ENCODE measurements around the gene TRIM54.

TRIM54 gene

DNA sequence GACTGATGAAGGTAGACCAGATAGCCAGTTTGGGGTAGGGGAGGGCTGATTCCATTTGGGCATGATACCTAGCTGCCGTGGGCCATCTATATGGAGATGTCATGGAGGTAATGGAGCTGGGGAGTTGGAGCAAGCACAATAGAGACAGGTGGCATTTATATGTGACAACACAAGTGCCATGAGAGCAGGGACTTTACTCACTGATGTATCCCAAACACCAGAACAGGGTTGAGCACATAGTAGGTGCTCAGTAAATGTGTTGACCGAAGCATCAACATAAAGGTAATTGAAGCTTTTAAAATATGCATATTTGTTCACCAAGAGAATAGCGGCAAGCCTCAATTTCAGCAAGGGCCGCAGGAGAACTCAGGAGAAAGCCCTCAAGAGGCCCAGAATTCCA is 34.3 kb upstream of the TRIM54 start:
- in situ Hi-C loops (cut with MboI; ENCODE audit: low sequenced_read_pairs, unreplicated experiment) = no loop called here
- TF ChIP-seq, protein P1, sequence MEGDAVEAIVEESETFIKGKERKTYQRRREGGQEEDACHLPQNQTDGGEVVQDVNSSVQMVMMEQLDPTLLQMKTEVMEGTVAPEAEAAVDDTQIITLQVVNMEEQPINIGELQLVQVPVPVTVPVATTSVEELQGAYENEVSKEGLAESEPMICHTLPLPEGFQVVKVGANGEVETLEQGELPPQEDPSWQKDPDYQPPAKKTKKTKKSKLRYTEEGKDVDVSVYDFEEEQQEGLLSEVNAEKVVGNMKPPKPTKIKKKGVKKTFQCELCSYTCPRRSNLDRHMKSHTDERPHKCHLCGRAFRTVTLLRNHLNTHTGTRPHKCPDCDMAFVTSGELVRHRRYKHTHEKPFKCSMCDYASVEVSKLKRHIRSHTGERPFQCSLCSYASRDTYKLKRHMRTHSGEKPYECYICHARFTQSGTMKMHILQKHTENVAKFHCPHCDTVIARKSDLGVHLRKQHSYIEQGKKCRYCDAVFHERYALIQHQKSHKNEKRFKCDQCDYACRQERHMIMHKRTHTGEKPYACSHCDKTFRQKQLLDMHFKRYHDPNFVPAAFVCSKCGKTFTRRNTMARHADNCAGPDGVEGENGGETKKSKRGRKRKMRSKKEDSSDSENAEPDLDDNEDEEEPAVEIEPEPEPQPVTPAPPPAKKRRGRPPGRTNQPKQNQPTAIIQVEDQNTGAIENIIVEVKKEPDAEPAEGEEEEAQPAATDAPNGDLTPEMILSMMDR (IDR thresholded peaks at IDR 0.05; ENCODE audit: borderline replicate concordance, control extremely low read depth, extremely low read depth, insufficient read depth, missing control alignments) = no peak
- DNase-seq (ENCODE audit: low spot score) = no peak

DNA sequence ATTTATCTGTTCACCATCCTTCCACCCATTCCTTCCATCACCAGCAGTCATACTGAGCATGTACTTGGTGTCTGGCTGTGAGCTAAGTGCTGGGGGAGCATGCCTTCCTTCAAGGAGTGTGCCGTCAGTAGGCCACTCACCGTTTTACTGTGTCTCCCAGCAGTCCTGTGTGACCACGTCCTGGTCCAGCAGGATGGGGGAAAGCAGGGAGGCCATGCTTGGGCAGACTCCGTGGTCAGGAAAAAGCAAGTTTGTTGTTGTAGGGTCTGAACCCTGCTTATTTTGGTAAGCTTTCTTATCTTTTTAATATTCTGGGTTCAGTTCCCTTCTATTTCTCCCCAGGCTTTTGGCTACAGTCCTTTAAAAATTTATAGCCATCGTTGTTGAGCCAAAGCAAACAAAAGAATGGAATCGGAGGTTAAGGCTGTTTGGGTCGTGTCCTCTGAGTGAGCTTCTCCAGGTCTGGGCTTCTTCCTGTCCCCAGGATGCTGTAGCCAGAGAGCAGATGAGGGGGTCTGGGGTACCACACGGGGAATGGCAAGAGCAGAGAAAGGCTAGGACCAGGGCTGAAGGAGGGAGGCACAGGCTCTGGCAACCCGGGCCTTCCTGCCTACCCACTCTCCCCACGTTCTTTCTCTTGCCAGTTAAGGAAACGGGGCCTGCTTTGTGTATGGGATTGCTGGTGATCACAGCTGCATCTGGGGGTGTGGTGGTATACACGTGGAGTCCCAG is 32.9 kb upstream of the TRIM54 start:
- in situ Hi-C loops (cut with MboI; ENCODE audit: low sequenced_read_pairs, unreplicated experiment) = no loop called here
- TF ChIP-seq, protein P1 (IDR thresholded peaks at IDR 0.05; ENCODE audit: borderline replicate concordance, control extremely low read depth, extremely low read depth, insufficient read depth, missing control alignments) = no peak
- DNase-seq (ENCODE audit: low spot score) = no peak

DNA sequence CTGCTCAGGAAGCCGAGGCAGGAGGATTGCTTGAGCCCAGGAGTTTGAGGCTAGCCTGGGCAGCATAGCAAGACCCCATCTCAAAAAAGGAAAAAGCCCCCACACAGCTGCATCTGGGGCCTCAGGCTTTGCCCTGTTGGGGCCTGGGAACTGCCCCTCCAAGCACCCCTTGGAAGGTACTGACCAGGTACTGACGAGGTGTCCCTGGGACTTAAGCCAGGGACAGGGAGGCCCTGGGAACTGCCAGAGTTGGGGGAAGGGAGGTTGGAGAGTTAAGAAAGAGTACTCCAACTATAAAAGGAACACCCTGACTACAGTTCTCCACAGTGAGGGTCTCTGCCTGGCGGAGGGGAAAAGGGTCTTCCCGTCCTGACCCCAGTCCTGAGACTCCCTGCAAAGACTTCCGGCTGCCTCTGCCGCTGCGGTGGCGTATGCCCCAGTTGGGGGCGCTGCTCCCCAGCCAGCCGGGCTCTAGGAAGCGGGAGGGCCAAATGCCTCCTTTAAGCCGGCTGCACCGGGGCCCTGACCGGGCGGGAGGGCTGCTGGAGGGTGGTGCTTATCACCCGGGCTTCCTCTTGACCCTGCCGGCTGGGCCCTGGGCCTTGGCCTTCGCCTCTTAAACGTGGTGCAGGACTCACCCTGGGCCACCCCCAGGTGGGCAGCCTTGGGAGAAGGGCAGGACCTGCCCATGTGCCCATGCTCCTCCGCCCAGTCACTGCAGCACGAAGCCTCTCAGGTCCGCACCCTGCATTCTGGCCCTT is 32.2 kb upstream of the TRIM54 start:
- in situ Hi-C loops (cut with MboI; ENCODE audit: low sequenced_read_pairs, unreplicated experiment) = no loop called here
- TF ChIP-seq, protein P1 (IDR thresholded peaks at IDR 0.05; ENCODE audit: borderline replicate concordance, control extremely low read depth, extremely low read depth, insufficient read depth, missing control alignments) = peak; percentile 88
- peak; percentile 88 for DNase-seq (ENCODE audit: low spot score)

DNA sequence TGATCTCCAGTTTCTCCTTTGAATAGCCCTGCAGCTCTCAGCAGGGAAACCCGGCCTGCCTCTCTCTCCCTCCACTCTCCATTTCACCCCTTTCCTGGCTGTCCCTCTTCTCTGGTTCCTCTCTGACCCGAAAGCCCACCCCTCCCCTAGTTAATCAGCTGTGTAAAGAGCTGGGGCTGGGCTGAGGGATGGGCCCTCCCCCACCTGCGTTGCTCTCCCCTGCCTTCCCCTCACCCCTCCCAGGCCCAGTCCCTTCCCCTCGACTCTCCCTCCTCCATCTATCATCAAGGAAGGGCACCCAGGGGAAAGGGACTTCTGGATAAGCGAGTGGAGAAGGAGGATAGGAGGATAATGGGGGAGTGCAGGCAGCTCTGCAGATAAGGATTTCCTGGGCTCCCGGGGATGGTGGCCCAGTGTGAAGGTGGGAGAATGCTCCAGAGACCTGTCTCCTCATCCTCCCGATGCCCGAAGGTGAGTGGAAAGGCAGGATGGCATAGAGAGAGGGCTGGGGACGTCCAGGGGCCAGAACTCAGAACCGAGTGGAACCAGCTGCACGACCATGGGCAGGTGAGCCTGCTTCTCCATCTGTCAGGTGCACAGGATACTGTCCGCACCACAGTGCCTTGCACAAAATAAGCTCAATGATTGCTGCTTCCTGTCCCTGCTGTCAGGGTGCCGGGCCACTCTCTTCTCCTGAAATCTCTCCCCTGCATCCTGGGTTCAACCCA is 31.4 kb upstream of the TRIM54 start:
- no peak for DNase-seq (ENCODE audit: low spot score)
- in situ Hi-C loops (cut with MboI; ENCODE audit: low sequenced_read_pairs, unreplicated experiment) = no loop called here
- TF ChIP-seq, protein P1 (IDR thresholded peaks at IDR 0.05; ENCODE audit: borderline replicate concordance, control extremely low read depth, extremely low read depth, insufficient read depth, missing control alignments) = no peak

DNA sequence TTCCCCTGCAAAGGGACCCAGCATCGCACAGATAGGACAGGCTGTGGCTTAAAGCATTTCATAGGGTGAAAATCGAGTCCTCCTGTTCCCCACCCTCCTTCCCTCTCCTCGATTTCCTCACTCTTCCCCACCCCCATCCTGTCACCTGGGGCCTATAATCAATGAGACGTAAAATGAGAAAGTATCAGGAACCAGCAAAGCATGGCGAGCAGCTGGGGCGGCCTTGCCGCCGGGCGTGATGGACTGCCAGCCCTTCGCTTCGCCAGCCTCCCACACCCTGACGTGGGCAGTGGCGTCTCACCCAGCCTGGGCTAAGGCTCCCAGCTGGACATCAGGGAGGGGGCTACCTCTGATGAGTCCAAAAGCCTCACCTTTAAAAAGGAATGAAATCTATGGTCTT is 30.5 kb upstream of the TRIM54 start:
- in situ Hi-C loops (cut with MboI; ENCODE audit: low sequenced_read_pairs, unreplicated experiment) = no loop called here
- TF ChIP-seq, protein P1 (IDR thresholded peaks at IDR 0.05; ENCODE audit: borderline replicate concordance, control extremely low read depth, extremely low read depth, insufficient read depth, missing control alignments) = no peak
- no peak for DNase-seq (ENCODE audit: low spot score)

DNA sequence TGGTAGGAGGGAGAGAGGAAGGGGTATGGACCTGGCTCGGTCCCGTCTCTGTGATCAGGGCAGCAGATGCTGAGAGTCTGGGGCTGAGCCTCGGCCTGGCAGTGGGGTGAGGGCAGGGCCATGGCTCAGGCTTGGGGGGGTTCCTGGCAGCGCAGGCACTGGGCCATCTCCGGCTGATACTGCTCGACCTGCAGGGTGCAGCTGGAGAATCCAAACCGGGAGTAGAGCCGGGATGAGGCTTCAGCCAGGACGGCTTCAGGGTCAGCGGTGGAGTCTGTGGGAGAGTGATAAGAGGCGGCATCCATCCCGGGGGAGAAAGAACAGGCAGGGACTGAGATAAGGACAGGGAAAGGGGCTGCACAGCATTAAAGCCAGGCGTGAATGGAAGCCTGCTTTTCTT is 27.0 kb upstream of the TRIM54 start:
- no peak for DNase-seq (ENCODE audit: low spot score)
- TF ChIP-seq, protein P1 (IDR thresholded peaks at IDR 0.05; ENCODE audit: borderline replicate concordance, control extremely low read depth, extremely low read depth, insufficient read depth, missing control alignments) = no peak
- in situ Hi-C loops (cut with MboI; ENCODE audit: low sequenced_read_pairs, unreplicated experiment) = no loop called here
